ENCODE results near the gene KCNK10. TPM values are rescaled to one million over a fixed set of nuclear protein-coding genes. Genes with fewer than 3 reads are reported as not detected.

KCNK10 gene
- total RNA-seq, 4 donors from 2014 or later, result not detected

GRCh38 chr14:88310021-88310420, 13.0 kb downstream of the KCNK10 start:
- in situ Hi-C loops (cut with MboI; ENCODE audit: low sequenced_read_pairs in 4 of 4), result no loop called here

GRCh38 chr14:88305528-88306322, 17.3 kb downstream of the KCNK10 start:
- intact Hi-C loops (cut with DNase I; ENCODE audit: low total_unique reads), result no loop called here
- in situ Hi-C loops (cut with MboI; ENCODE audit: low sequenced_read_pairs in 4 of 4), result no loop called here
- no peaks in the 10 kb centered on the region for H3K4me1 ChIP-seq
- DNase-seq (no peak), ATAC-seq (no peak)
- no peaks in the 10 kb centered on the region for H3K36me3 ChIP-seq
- H3K27me3 ChIP-seq, result no peaks in the 10 kb centered on the region
- no peak overlapping the region for H3K27ac ChIP-seq
- H3K4me3 ChIP-seq, result no peak overlapping the region
- H3K9me3 ChIP-seq, result no peaks in the 10 kb centered on the region
- TF ChIP-seq, protein P1, sequence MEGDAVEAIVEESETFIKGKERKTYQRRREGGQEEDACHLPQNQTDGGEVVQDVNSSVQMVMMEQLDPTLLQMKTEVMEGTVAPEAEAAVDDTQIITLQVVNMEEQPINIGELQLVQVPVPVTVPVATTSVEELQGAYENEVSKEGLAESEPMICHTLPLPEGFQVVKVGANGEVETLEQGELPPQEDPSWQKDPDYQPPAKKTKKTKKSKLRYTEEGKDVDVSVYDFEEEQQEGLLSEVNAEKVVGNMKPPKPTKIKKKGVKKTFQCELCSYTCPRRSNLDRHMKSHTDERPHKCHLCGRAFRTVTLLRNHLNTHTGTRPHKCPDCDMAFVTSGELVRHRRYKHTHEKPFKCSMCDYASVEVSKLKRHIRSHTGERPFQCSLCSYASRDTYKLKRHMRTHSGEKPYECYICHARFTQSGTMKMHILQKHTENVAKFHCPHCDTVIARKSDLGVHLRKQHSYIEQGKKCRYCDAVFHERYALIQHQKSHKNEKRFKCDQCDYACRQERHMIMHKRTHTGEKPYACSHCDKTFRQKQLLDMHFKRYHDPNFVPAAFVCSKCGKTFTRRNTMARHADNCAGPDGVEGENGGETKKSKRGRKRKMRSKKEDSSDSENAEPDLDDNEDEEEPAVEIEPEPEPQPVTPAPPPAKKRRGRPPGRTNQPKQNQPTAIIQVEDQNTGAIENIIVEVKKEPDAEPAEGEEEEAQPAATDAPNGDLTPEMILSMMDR (IDR thresholded peaks at IDR 0.05 in 4 of 5, conservative IDR thresholded peaks at IDR 0.05 in 1 of 5), result no peak
- TF ChIP-seq POLR2A (IDR thresholded peaks at IDR 0.05), result no peak

More at GRCh38 chr14:88310021-88310420, 13.0 kb downstream of the KCNK10 start:
- no peaks in the 10 kb centered on the region for H3K27me3 ChIP-seq
- intact Hi-C loops (cut with DNase I; ENCODE audit: low total_unique reads), result no loop called here
- ATAC-seq (no peak), DNase-seq (no peak)
- H3K36me3 ChIP-seq, result no peaks in the 10 kb centered on the region
- TF ChIP-seq, protein P1 (IDR thresholded peaks at IDR 0.05 in 4 of 5, conservative IDR thresholded peaks at IDR 0.05 in 1 of 5), result no peak
- TF ChIP-seq POLR2A (IDR thresholded peaks at IDR 0.05), result no peak
- H3K4me1 ChIP-seq, result no peaks in the 10 kb centered on the region
- no peak overlapping the region for H3K4me3 ChIP-seq
- no peaks in the 10 kb centered on the region for H3K9me3 ChIP-seq
- no peak overlapping the region for H3K27ac ChIP-seq

GRCh38 chr14:88303041-88303440, 20.0 kb downstream of the KCNK10 start:
- no peak for TF ChIP-seq POLR2A (IDR thresholded peaks at IDR 0.05)
- TF ChIP-seq, protein P1 (IDR thresholded peaks at IDR 0.05 in 4 of 5, conservative IDR thresholded peaks at IDR 0.05 in 1 of 5), result no peak
- Histone ChIP-seq H3K9me3 (no peaks in the 10 kb centered on the region), H3K36me3 (no peaks in the 10 kb centered on the region), H3K27me3 (no peaks in the 10 kb centered on the region), H3K4me3 (no peak overlapping the region), H3K27ac (no peak overlapping the region), H3K4me1 (no peaks in the 10 kb centered on the region)
- in situ Hi-C loops (cut with MboI; ENCODE audit: low sequenced_read_pairs in 4 of 4), result no loop called here
- no peak for DNase-seq
- ATAC-seq, result no peak
- intact Hi-C loops (cut with DNase I; ENCODE audit: low total_unique reads), result no loop called here

- no peaks in the 10 kb centered on the region for H3K4me1 ChIP-seq
- H3K9me3 ChIP-seq, result no peaks in the 10 kb centered on the region
- in situ Hi-C loops (cut with MboI; ENCODE audit: low sequenced_read_pairs in 4 of 4), result no loop called here
- no peak overlapping the region for H3K27ac ChIP-seq
- TF ChIP-seq POLR2A (IDR thresholded peaks at IDR 0.05), result no peak
- TF ChIP-seq, protein P1 (IDR thresholded peaks at IDR 0.05 in 4 of 5, conservative IDR thresholded peaks at IDR 0.05 in 1 of 5), result no peak
- no peaks in the 10 kb centered on the region for H3K27me3 ChIP-seq
- no peak for ATAC-seq
- no peak for DNase-seq
- H3K4me3 ChIP-seq, result no peak overlapping the region
- intact Hi-C loops (cut with DNase I; ENCODE audit: low total_unique reads), result no loop called here
- H3K36me3 ChIP-seq, result no peaks in the 10 kb centered on the region
Measured at GRCh38 chr14:88301381-88301780, 21.7 kb downstream of the KCNK10 start.

Measured in gastrocnemius medialis (tissue), 4 donors.